Globus pallidus (tissue), 1 donor: ENCODE data around the gene AQP10.
"Not testable (repeated sequence)": the region's sequence is repeated elsewhere in the genome, so short reads cannot be mapped to it uniquely, and the experiment has no call there.

Source experiments
- DNase-seq: peaks from one replicate; pipeline ENCODE4 v3.0.0-alpha.2; 2015; ENCODE audit warnings: low spot score

The AQP10 gene, protein sequence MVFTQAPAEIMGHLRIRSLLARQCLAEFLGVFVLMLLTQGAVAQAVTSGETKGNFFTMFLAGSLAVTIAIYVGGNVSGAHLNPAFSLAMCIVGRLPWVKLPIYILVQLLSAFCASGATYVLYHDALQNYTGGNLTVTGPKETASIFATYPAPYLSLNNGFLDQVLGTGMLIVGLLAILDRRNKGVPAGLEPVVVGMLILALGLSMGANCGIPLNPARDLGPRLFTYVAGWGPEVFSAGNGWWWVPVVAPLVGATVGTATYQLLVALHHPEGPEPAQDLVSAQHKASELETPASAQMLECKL

DNA sequence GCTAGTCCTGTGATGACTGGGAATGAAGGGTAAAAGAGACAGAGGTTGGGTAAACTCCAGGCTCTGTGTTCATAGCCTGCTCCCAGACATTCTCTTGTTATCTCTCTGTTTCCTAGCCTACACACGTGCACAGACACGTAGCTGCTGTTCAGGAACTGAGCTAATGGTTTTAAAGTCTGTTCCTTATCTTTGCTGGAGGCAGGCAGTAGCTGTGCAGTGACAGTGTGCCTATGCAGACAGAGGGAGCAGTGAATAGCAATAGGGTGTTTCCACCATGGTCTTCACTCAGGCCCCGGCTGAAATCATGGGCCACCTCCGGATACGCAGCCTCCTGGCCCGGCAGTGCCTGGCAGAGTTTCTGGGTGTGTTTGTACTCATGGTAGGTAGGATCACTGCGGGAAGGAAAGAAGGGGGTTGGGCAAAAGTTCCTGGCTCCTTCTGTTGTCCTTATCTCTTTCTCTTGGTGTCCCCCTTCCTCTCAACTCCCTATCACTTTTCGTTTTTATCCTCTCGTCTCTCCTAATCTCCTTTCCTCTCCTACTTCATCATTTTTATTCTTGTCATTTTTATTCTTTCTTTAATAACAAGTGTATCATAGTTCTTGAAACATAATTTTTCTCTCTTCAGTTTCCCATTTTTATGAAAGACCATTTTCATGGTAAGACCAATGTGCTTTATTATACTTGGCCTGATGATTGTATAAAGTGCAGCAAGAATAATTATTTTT lies at the start of gene AQP10:
TSS of gene AQP10 (plus strand) at position 212 of the 727 bp plus-strand sequence. CDS start at position 275, 63 bp downstream.
- no peak for DNase-seq

DNA sequence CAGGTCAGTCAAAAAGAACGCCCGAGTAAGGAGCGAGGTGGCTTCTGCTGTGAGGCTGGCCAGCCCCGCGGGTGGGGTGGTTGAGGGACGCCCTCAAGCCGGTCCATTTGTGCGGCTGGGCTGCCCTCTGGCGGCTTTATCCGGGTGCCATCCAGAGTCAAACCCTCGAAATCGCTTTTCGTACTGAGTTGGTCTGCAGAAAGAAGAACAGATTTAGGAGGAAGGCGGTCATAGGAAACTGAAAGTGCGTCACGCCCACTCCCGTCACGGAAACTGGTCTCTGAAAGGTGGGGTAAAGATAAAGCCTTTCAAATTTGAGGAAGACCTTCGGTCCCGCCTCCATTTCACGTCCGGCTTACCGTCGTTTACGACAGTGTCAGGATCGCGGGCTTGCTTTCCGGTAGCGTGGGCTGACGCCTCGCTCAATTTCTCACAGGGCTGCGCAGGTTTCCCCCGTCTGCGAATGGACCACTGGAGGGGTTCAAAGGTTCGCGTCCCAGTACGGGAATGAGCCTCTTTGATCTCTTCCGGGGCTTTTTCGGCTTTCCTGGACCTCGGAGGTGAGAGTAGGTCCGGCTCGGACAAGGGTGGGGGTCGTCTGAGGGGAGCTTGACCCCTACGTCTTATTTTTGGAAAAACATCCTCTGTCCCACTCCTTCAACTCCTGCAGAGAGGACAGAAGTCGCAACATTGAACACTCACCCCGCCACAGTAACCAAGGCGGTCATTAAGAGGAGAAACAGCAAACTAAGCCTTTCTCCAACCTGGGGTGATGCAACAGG lies 48.5 kb upstream of the AQP10 start, which contains the start of gene HAX1:
TSS of gene HAX1 (plus strand) at position 413 of the 782 bp plus-strand sequence. CDS start at position 508, 95 bp downstream.
- DNase-seq: peak; percentile 88

DNA sequence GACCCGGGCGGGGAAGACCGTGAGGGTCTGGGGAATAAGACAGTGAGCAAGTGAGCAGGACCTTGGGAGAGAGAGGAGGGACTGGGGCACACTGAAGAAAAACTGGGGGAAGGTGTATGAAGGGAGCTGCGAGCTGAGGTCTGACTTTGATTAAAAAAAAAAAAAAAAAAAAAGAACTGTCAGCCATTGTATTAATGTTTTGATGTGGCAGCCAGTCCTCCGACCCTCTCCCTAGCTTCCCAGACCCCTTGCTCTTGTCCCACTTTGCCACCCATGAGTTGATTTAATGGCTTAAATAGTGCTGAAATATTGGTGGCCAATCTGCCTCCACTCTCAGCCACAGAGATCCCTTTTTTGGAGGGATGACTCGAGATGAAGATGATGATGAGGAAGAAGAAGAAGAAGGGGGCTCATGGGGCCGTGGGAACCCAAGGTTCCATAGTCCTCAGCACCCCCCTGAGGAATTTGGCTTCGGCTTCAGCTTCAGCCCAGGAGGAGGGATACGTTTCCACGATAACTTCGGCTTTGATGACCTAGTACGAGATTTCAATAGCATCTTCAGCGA lies 47.8 kb upstream of the AQP10 start:
- no peak for DNase-seq

DNA sequence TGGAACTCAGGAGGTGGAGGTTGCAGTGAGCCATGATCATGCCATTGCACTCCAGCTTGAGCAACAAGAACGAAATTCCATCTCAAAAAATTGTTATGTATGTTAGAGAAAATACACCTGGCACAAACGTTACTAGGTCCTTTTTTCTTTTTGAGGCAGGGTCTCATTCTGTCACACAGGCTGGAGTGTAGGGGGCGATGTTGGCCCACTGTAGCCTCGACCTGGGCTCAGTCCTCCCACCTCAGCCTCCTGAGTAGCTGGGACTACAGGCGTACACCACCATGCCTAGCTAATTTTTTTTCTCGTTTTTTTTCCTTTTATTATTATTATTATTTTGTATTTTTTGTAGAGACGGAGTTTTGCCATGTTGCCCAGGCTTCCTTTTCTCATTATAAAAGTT lies 44.1 kb upstream of the AQP10 start:
- no peak for DNase-seq

DNA sequence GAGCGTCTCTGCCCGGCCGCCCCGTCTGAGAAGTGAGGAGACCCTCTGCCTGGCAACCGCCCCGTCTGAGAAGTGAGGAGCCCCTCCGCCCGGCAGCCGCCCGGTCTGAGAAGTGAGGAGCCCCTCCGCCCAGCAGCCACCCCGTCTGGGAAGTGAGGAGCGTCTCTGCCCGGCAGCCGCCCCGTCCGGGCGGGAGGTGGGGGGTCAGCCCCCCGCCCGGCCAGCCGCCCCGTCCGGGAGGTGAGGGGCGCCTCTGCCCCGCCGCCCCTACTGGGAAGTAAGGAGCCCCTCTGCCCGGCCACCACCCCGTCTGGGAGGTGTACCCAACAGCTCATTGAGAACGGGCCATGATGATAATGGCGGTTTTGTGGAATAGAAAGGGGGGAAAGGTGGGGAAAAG lies 33.3 kb upstream of the AQP10 start:
- DNase-seq: not testable (repeated sequence)

DNA sequence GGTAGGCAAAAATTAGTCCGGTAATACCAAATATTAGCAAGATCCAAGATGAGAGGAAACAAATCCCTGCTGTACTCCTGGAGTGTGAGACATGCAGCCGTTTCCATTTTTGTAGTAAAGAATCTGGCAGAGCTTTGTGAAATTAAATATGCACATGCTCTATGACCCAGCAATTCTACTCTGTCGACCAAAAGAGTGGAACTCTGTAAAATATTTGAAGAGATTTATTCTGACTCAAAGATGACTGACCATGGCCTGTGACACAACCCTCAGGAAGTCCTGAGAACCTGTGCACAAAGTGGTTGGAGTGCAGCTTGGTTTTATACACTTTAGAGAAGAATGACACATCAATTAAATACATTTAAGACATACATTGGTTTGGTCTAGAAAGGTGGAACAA lies 32.2 kb upstream of the AQP10 start:
- no peak for DNase-seq

DNA sequence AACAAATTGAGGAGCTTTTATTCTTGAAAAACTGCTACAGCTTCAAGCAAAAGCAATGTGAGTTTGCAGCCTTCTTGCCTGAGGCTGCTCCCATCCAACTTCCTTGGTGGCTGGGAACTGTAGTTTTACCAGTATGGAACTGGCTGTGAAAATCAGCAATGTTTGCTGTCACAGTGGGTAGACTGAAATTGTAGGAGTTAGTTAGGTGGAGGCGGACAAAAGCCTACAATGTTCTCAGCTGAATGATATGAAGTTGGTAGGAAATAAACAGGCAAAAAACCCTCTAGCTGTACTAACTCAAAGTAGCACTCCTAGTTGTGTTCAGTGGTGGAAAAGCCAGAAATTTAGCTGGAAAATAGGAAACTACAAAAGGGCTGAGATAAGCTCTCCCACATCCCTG lies 30.0 kb upstream of the AQP10 start:
- DNase-seq: no peak

DNA sequence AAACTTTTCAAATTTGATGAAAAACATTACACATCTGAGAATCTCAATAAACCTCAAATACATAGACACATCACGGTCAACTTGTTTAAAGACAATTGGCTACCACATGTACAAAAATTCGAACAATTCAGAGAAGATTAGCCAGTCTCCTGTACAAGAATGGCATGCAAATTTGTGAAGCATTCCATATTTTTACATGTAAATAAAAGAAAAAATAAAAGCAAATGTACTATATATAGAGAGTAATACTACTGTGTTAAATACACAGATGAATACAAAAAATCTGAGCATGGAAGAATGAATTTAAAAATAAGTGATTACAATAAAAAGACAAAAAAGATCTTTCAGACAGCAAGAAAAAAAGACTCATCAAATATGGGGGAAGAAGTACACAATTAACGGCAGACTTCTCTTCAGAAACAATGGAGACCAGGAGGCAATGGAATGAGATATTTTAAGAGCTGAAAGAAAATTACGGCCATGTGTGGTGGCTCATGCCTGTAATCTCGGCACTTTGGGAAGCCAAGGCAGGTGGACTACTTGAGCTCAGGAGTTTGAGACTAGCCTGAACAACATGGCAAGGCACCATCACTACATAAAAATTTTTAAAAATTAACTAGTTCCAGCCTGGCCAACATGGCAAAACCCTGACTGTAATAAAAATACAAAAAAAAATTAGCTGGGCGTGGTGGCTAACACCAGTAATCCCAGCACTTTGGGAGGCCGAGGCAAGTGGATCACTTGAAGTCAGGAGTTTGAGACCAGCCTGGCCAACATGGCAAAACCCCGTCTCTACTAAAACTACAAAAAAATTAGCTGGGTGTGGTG lies 25.3 kb upstream of the AQP10 start:
- no peak for DNase-seq

DNA sequence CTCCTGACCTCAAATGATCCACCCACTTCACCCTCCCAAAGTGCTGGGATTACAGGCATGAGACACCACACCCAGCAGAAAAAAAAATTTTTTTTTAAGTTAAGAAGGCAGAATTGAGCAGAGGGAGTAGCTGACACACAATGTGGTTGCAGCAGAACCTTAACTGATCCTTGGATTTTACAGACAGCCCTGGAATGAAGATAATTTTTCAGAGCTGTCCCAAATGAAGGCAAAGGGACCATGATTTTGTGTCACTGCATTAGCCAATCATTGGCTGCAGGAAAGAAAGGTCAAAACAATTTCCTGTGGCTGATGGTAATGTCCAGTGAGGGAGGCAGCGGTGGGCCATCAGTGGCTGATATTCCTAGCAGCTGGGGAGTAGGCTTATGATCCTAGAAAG lies 19.3 kb upstream of the AQP10 start:
- DNase-seq: no peak

DNA sequence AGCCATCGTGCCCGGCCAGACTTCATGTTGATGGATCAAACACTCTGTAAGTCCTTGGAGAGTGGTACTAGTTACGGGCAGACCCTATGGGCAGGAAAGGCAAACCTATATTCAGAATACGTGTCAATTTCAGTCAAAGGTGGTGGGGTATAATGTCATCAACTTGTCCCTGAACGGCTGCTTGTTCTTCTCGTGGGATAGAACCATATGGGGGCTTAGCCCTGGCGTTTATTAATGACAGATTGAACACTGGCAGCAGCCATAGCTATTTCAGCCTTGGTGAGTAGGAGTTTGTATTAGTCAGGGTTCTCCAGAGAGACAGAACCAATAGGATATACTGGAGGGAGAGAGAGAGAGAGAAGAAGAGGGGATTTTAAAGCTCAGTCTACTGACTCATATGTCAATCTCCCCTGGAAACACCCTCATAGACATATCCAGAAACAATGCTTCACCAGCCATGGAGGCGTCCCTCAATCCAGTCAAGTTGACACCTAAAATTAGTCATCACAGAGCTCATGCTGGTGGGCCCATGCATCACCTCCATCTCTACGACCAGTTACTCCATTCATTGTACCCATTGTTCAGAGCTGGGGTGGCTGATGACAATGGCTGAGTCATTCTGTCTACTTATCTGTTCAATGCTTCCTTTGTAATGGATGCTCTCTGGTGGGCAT lies 16.1 kb upstream of the AQP10 start:
- DNase-seq: no peak

DNA sequence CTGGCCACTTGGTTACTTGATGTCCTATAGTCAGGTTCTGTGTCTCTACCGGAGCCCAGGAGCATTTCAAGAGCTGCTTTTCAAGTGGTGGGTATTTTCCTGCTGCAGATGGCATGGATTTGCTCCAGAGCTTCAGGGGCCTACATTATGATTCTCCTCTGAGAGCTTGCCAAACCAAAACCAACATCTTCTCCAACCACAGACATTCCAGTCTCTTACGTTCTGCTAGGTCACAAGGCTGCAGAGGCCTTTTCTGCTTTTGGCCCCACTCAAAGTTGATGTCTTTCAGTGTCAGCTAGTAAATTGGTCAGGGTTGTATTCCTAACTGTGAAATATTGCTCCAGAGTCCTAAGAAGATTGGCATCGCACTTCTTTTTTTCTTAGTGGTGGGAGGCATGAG lies 14.7 kb upstream of the AQP10 start:
- no peak for DNase-seq

DNA sequence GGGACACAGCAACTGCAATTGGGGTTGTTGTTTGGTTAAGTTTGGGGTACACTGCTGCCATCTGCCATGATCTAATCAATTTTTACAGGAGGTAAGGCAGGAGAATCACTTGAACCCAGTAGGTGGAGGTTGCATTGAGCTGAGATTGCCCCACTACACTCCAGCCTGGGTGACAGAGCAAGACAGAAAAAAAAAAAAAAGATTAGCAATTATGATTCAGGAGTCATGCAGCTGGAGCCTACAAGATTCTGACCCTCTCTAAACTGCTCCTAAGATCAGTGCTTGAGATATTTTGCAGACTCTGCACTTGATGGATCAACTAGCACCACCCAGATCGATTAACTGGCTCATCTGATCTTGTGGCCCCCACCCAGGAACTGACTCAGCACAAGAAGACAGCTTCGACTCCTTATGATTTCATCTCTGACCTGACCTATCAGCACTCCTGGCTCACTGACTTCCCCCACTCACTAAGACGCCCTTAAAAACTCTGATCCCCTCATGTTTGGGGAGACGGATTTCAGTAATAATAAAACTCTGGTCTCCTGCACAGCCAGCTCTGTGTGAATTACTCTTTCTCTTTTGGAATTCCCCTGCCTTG lies 13.1 kb upstream of the AQP10 start:
- DNase-seq: not testable (repeated sequence)

DNA sequence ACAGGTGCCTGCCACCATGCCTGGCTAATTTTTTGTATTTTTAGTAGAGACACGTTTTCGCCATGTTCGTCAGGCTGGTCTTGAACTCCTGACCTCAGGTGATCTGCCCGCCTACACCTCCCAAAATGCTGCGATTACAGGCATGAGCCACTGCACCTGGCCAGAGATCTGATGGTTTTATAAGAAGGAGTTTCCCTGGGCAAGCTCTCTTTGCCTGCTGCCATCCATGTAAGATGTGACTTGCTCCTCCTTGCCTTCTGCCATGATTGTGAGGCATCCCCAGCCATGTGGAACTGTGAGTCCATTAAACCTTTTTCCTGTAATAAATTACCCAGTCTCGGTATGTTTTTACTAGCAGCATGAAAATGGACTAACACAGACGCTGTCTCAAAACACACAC lies 11.8 kb upstream of the AQP10 start:
- DNase-seq: not testable (repeated sequence)

DNA sequence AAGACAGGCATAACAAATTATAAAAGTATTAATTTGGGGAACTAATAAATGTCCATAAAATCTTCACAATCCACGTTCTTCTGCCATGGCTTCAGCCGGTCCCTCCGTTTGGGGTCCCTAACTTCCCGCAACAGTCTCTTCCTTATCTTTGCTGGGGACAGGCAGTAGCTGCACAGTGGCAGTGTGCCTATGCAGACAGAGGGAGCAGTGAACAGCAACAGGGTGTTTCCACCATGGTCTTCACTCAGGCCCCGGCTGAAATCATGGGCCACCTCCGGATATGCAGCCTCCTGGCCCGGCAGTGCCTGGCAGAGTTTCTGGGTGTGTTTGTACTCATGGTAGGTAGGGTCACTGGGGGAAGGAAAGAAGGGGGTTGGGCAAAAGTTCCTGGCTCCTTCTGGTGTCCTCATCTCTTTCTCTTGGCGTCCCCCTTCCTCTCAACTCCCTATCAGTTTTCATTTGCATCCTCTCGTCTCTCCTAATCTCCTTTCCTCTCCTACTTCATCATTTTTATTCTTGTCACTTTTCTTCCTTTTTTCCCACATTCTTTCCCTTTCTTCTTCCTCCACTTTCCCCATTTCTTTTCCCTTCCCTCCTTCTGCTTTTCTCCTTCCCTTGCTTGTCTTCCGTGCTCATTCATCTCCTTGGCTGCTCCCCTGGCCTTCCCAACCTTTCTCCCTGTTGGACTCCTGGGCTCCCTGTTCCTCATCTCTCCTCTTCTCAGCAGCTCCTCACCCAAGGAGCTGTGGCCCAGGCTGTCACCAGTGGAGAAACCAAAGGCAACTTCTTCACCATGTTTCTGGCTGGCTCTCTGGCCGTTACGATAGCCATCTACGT lies 8.4 kb upstream of the AQP10 start:
- DNase-seq: not testable (repeated sequence)

DNA sequence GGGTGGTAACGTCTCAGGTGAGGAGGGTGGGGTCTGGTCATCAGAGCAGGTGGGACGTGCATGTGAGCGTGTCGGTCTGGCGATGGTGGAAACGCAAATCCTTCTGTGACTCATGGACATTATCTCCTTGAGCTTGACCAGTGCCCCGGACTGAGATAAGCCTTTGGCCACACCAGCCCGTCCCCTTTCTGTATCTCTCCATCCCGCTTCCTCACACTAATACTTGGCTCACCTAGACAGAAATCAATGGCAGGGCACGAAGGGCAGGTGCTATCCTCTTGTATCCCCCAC lies 7.9 kb upstream of the AQP10 start:
- DNase-seq: no peak

DNA sequence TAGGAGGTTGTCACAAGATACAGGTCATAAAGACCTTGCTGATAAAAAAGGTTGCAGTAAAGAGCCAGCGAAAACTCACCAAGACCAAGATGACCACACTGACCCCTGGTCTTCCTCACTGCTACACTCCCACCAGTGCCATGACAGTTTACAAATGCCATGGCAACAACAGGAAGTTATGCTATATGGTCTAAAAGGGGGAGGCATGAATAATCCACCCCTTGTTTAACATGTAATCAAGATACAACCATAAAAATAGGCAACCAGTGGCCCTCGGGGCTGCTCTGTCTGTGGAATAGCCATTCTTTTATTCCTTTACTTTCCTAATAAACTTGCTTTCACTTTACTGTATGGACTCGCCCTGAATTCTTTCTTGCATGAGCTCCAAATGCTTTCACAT lies 6.7 kb upstream of the AQP10 start:
- not testable (repeated sequence) for DNase-seq

DNA sequence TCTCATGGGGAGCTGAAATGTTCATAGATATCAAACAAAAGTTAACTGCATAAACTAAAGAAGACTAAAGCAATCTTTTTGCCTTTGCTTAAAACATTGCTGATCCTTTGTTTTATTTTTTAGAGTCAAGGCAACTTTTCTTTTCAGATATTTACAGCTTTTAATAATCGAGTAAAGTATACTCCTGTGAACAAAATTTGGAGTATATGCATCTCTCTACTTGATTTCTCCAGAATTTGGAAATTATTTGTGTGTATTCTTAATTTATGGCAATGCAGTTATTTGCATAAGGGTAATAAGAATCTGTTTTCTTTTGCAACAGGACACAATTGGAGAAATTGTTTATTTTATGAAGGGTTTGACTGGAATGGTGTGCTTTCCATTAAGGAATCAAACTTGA lies 4.2 kb upstream of the AQP10 start:
- DNase-seq: no peak

DNA sequence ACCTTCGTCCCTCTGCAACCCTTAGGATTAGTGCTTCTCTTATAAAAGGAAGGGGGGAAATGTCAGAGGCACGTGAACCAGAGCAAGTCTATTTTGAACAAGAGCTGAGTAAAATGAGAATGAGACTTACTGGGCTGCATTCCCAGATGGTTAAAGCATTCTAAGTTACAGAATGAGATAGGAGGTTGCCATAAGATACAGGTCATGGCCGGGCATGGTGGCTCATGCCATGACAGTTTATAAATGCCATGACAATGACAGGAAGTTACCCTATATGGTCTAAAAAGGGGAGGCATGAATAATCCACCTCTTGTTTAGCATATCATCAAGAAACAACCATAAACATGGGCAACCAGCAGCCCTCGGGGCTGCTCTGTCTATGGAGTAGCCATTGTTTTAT lies 2.5 kb upstream of the AQP10 start:
- no peak for DNase-seq

DNA sequence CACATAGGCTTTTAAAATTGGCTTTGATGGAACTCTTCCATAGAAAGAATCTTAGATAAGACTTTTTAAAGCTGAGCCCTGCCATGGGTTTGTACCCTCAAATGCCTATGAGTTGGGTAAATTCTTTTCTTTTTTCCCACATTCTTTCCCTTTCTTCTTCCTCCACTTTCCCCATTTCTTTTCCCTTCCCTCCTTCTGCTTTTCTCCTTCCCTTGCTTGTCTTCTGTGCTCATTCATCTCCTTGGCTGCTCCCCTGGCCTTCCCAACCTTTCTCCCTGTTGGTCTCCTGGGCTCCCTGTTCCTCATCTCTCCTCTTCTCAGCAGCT lies 679 bp downstream of the AQP10 start:
- DNase-seq: not testable (repeated sequence)

DNA sequence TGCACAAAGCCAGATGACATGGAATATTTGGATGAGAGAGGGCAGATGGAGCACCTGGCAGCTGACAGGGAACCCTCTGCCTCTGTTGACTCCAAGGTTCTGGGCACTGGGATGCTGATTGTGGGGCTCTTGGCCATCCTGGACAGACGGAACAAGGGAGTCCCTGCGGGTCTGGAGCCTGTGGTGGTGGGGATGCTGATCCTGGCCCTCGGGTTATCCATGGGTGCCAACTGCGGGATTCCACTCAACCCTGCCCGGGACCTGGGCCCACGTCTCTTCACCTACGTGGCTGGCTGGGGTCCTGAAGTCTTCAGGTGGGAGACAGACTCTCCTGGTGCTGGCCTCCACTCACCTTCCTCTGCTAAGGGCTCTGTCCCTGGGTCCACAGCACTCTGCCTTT lies 2.6 kb downstream of the AQP10 start:
- DNase-seq: no peak
